ENCODE results near the gene SLC25A42. TPM values are rescaled to one million over a fixed set of nuclear protein-coding genes. Genes with fewer than 3 reads are reported as not detected.

The SLC25A42 gene
- total RNA-seq, 1 experiment from 2014 or later = 8.1 TPM

DNA sequence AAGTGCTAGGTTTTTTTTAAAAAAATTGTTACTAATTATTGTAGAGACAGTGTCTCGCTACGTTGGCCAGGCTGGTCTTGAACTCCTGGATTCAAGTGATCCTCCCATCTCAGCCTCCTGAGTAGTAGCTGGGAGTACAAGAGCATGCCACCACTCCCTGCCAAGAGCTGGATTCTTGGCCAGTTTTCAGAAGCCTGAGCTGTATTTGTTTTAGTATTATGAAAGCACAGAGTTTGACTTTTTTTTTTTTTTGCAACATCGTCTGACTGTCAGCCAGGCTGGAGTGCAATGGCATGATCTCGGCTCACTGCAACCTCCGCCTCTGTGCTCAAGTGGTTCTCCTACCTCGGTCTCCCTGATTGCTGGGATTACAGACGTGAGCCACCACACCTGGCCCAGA lies 23.4 kb upstream of the SLC25A42 start:
- ATAC-seq = no peak
- no peak for DNase-seq (ENCODE audit: low spot score)
- Mint-ChIP-seq H3K27ac (no peak overlapping the region), H3K36me3 (peaks cover 56% of the 10 kb centered on the region), H3K4me3 (no peak overlapping the region), H3K27me3 (ENCODE audit: low read depth) (no peaks in the 10 kb centered on the region), H3K9me3 (peaks cover 13% of the 10 kb centered on the region), H3K4me1 (no peaks in the 10 kb centered on the region)
- POLR2A ChIA-PET = no interaction called here
- CTCF ChIA-PET = no interaction called here
- TF ChIP-seq, protein P1, sequence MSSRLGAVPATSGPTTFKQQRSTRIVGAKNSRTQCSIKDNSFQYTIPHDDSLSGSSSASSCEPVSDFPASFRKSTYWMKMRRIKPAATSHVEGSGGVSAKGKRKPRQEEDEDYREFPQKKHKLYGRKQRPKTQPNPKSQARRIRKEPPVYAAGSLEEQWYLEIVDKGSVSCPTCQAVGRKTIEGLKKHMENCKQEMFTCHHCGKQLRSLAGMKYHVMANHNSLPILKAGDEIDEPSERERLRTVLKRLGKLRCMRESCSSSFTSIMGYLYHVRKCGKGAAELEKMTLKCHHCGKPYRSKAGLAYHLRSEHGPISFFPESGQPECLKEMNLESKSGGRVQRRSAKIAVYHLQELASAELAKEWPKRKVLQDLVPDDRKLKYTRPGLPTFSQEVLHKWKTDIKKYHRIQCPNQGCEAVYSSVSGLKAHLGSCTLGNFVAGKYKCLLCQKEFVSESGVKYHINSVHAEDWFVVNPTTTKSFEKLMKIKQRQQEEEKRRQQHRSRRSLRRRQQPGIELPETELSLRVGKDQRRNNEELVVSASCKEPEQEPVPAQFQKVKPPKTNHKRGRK (CRISPR knock-in tag; IDR thresholded peaks at IDR 0.05; ENCODE audit: borderline replicate concordance) = no peak
- TF ChIP-seq SOX15 (CRISPR knock-in tag; IDR thresholded peaks at IDR 0.05) (no peak), ZNF219 (CRISPR knock-in tag; IDR thresholded peaks at IDR 0.05; ENCODE audit: borderline replicate concordance) (no peak), GTF2I (CRISPR knock-in tag; conservative IDR thresholded peaks at IDR 0.05) (no peak)
- TF ChIP-seq, protein P2, sequence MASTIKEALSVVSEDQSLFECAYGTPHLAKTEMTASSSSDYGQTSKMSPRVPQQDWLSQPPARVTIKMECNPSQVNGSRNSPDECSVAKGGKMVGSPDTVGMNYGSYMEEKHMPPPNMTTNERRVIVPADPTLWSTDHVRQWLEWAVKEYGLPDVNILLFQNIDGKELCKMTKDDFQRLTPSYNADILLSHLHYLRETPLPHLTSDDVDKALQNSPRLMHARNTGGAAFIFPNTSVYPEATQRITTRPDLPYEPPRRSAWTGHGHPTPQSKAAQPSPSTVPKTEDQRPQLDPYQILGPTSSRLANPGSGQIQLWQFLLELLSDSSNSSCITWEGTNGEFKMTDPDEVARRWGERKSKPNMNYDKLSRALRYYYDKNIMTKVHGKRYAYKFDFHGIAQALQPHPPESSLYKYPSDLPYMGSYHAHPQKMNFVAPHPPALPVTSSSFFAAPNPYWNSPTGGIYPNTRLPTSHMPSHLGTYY (CRISPR knock-in tag; IDR thresholded peaks at IDR 0.05) = no peak

DNA sequence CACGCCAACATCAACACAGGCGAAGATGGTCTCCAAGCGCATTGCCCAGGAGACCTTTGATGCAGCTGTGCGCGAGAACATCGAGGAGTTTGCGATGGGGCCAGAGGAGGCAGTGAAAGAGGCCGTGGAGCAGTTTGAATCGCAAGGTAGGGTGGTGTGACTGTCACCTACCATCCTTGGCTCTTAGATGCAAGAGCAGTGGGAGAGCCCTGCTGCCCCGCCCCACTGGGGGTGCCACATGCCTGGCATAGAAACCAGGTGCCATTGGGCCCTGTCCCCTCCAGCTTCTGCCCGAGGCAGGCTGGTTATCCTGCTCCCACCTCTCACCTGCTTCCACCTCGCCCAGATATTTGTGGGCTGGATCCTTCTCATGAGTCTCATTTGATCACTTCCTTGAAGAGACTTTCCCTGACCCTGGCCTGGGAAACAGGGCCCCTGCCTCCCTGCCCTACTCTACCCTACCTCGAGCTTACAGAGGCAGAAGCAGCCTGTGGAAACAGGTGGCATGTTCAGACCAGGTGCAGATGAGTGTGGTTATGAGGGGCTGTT lies 21.0 kb upstream of the SLC25A42 start:
- CTCF ChIA-PET = no interaction called here
- H3K4me1 Mint-ChIP-seq = no peaks in the 10 kb centered on the region
- H3K27ac Mint-ChIP-seq = no peak overlapping the region
- POLR2A ChIA-PET = no interaction called here
- H3K27me3 Mint-ChIP-seq (ENCODE audit: low read depth) = no peaks in the 10 kb centered on the region
- no peak overlapping the region for H3K4me3 Mint-ChIP-seq
- H3K9me3 Mint-ChIP-seq = peaks cover 2% of the 10 kb centered on the region; the same call in 1 of the 2 replicates
- no peak for DNase-seq (ENCODE audit: low spot score)
- H3K36me3 Mint-ChIP-seq = peaks cover 46% of the 10 kb centered on the region
- TF ChIP-seq, protein P3, sequence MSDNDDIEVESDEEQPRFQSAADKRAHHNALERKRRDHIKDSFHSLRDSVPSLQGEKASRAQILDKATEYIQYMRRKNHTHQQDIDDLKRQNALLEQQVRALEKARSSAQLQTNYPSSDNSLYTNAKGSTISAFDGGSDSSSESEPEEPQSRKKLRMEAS (CRISPR knock-in tag; IDR thresholded peaks at IDR 0.05) = no peak
- TF ChIP-seq SMAD4 (CRISPR knock-in tag; IDR thresholded peaks at IDR 0.05) = no peak
- TF ChIP-seq, protein P4, sequence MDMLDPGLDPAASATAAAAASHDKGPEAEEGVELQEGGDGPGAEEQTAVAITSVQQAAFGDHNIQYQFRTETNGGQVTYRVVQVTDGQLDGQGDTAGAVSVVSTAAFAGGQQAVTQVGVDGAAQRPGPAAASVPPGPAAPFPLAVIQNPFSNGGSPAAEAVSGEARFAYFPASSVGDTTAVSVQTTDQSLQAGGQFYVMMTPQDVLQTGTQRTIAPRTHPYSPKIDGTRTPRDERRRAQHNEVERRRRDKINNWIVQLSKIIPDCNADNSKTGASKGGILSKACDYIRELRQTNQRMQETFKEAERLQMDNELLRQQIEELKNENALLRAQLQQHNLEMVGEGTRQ (CRISPR knock-in tag; IDR thresholded peaks at IDR 0.05) = no peak
- no peak for TF ChIP-seq JAZF1 (CRISPR knock-in tag; IDR thresholded peaks at IDR 0.05)
- no peak for TF ChIP-seq ZNF219 (CRISPR knock-in tag; IDR thresholded peaks at IDR 0.05; ENCODE audit: borderline replicate concordance)
- TF ChIP-seq RORB (CRISPR knock-in tag; IDR thresholded peaks at IDR 0.05) = no peak
- TF ChIP-seq FOXP1 (CRISPR knock-in tag; IDR thresholded peaks at IDR 0.05; ENCODE audit: borderline replicate concordance) = no peak
- TF ChIP-seq, protein P2 (CRISPR knock-in tag; IDR thresholded peaks at IDR 0.05) = no peak
- TF ChIP-seq FOXJ3 (CRISPR knock-in tag; IDR thresholded peaks at IDR 0.05; ENCODE audit: borderline replicate concordance) = no peak
- TF ChIP-seq, protein P5, sequence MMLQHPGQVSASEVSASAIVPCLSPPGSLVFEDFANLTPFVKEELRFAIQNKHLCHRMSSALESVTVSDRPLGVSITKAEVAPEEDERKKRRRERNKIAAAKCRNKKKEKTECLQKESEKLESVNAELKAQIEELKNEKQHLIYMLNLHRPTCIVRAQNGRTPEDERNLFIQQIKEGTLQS (CRISPR knock-in tag; conservative IDR thresholded peaks at IDR 0.05) = no peak
- TF ChIP-seq SOX15 (CRISPR knock-in tag; IDR thresholded peaks at IDR 0.05) = no peak
- TF ChIP-seq, protein P6, sequence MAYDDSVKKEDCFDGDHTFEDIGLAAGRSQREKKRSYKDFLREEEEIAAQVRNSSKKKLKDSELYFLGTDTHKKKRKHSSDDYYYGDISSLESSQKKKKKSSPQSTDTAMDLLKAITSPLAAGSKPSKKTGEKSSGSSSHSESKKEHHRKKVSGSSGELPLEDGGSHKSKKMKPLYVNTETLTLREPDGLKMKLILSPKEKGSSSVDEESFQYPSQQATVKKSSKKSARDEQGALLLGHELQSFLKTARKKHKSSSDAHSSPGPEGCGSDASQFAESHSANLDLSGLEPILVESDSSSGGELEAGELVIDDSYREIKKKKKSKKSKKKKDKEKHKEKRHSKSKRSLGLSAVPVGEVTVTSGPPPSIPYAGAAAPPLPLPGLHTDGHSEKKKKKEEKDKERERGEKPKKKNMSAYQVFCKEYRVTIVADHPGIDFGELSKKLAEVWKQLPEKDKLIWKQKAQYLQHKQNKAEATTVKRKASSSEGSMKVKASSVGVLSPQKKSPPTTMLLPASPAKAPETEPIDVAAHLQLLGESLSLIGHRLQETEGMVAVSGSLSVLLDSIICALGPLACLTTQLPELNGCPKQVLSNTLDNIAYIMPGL (CRISPR knock-in tag; IDR thresholded peaks at IDR 0.05) = no peak
- TF ChIP-seq FOXK1 (CRISPR knock-in tag; IDR thresholded peaks at IDR 0.05) = no peak
- TF ChIP-seq, protein P7, sequence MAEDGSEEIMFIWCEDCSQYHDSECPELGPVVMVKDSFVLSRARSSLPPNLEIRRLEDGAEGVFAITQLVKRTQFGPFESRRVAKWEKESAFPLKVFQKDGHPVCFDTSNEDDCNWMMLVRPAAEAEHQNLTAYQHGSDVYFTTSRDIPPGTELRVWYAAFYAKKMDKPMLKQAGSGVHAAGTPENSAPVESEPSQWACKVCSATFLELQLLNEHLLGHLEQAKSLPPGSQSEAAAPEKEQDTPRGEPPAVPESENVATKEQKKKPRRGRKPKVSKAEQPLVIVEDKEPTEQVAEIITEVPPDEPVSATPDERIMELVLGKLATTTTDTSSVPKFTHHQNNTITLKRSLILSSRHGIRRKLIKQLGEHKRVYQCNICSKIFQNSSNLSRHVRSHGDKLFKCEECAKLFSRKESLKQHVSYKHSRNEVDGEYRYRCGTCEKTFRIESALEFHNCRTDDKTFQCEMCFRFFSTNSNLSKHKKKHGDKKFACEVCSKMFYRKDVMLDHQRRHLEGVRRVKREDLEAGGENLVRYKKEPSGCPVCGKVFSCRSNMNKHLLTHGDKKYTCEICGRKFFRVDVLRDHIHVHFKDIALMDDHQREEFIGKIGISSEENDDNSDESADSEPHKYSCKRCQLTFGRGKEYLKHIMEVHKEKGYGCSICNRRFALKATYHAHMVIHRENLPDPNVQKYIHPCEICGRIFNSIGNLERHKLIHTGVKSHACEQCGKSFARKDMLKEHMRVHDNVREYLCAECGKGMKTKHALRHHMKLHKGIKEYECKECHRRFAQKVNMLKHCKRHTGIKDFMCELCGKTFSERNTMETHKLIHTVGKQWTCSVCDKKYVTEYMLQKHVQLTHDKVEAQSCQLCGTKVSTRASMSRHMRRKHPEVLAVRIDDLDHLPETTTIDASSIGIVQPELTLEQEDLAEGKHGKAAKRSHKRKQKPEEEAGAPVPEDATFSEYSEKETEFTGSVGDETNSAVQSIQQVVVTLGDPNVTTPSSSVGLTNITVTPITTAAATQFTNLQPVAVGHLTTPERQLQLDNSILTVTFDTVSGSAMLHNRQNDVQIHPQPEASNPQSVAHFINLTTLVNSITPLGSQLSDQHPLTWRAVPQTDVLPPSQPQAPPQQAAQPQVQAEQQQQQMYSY (CRISPR knock-in tag; IDR thresholded peaks at IDR 0.05) = no peak
- TF ChIP-seq ETV6 (CRISPR knock-in tag; IDR thresholded peaks at IDR 0.05) = no peak
- no peak for TF ChIP-seq ESRRA (CRISPR knock-in tag; IDR thresholded peaks at IDR 0.05; ENCODE audit: borderline replicate concordance)
- no peak for ATAC-seq
